SU-DHL-6 (cell line): Measurements from ENCODE around the gene ANP32B.

Experiments used
- CTCF ChIP-seq: fragments of 200-600 bp; sonication (generic); IDR thresholded peaks from one replicate; pipeline ENCODE4 v1.5.1; 2017; ENCODE audit warnings: antibody characterized with exemption, mild to moderate bottlenecking, low read length, moderate library complexity; ENCODE audit not compliant: insufficient read depth, poor library complexity, severe bottlenecking
- EZH2phosphoT487 ChIP-seq: fragments of 200-600 bp; sonication (generic), shearing (Covaris generic); conservative IDR thresholded peaks from 2 replicates; pipeline ENCODE4 v1.6.1; 2018; ENCODE audit warnings: mild to moderate bottlenecking, antibody characterized with exemption, low read length, moderate library complexity, mixed read lengths

- TF ChIP-seq CTCF (no peak), EZH2phosphoT487 (no peak)
Observed at GRCh38 chr9:98024702-98025101, 41.6 kb downstream of the ANP32B start.
